GM12878 (cell line): Measurements from ENCODE around the gene TNFAIP1. TPM values are rescaled to one million over a fixed set of nuclear protein-coding genes. Genes with fewer than 3 reads are reported as not detected.

Experiments used
- ATAC-seq: fragments of 200-7000 bp; cut with Tn5 transposase; 3 replicates; pipeline ENCODE4 v1.9.1; 2020; ENCODE audit warnings: mild to moderate bottlenecking, moderate library complexity
- BruUV-seq: library from RNA; stranded (reverse); fragments of 400-500 nt; replicated peaks from 2 replicates; lab custom pipeline; 2021; lab: Mats Ljungman, UMichigan
- CTCF ChIA-PET: fragments of 300-600 bp; sonication (Branson Sonifier 250); formaldehyde crosslinking; extraction: SDS; loops from one replicate; lab custom pipeline; 2021; ENCODE audit warnings: inconsistent platforms; lab: Yijun Ruan, JAX
- POLR2A ChIA-PET: fragments of 350-600 bp; formaldehyde crosslinking; extraction: SDS; loops from one replicate; lab custom pipeline; 2021; ENCODE audit warnings: inconsistent platforms; lab: Charles Lee
- RAD21 ChIA-PET: fragments of 300-600 bp; sonication (Branson Sonifier 250); formaldehyde crosslinking; loops from one replicate; lab custom pipeline; 2023; ENCODE audit warnings: antibody characterized with exemption; ENCODE audit not compliant: unreplicated experiment; lab: Charles Lee
- SMC1A ChIA-PET: fragments of 300-600 bp; sonication (Branson Sonifier 250); formaldehyde crosslinking; loops from one replicate; lab custom pipeline; 2023; ENCODE audit not compliant: unreplicated experiment, uncharacterized antibody; lab: Charles Lee
- DNase-seq: peaks from one replicate; pipeline ENCODE4 v3.0.0-alpha.2; 2011; ENCODE audit warnings: low read depth, low spot score
- FAIRE-seq: peaks from 3 replicates; lab custom pipeline; 2011; peaks lifted over from hg19 to GRCh38; lab: Jason Lieb, UNC
- H2AFZ ChIP-seq: 2 replicates; pipeline ENCODE4 v1.6.0; 2011; ENCODE audit warnings: low read depth, low read length, control low read depth; ENCODE audit not compliant: control insufficient read depth
- H3K27ac ChIP-seq: 2 replicates; pipeline ENCODE4 v1.5.1; 2011; ENCODE audit warnings: control low read depth; ENCODE audit not compliant: control insufficient read depth, insufficient read depth
- H3K27me3 ChIP-seq, 2 experiments: replicated peaks in 1 of 2; 2 replicates each; pipeline versions ENCODE4 v1.6.0 to v1.6.1; 2011; ENCODE audit warnings: low read length in 1 of 2; ENCODE audit not compliant: control insufficient read depth in 2 of 2, insufficient read depth in 2 of 2
- H3K36me3 ChIP-seq, 2 experiments: 2 replicates each; pipeline ENCODE4 v1.5.1; 2011; ENCODE audit warnings: low read length in 1 of 2; ENCODE audit not compliant: control insufficient read depth in 2 of 2, insufficient read depth in 2 of 2
- H3K4me1 ChIP-seq: 2 replicates; pipeline ENCODE4 v1.6.1; 2011; ENCODE audit warnings: mild to moderate bottlenecking, low read length, moderate library complexity, mixed read lengths; ENCODE audit not compliant: control insufficient read depth, insufficient read depth
- H3K4me2 ChIP-seq: 2 replicates; pipeline ENCODE4 v1.6.0; 2011; ENCODE audit warnings: control low read depth; ENCODE audit not compliant: control insufficient read depth, insufficient read depth
- H3K4me3 ChIP-seq: fragments of 200-600 bp; sonication (generic); 2 replicates; pipeline ENCODE4 v1.5.1; 2016
- H3K79me2 ChIP-seq: 2 replicates; pipeline ENCODE4 v1.6.0; 2011; ENCODE audit warnings: low read length; ENCODE audit not compliant: control insufficient read depth, insufficient read depth
- H3K9ac ChIP-seq: 2 replicates; pipeline ENCODE4 v1.8.0; 2011; ENCODE audit warnings: low read length, control low read depth, mixed read lengths; ENCODE audit not compliant: control insufficient read depth, insufficient read depth
- H3K9me3 ChIP-seq: replicated peaks from 3 replicates; pipeline ENCODE4 v1.5.1; 2011; ENCODE audit warnings: mild to moderate bottlenecking, low read length; ENCODE audit not compliant: control insufficient read depth, insufficient read depth
- H4K20me1 ChIP-seq: 2 replicates; pipeline ENCODE4 v1.6.0; 2011; ENCODE audit not compliant: control insufficient read depth, insufficient read depth
- BHLHE40 ChIP-seq, 2 experiments: fragments of 450-650 bp in 1 of 2; IDR thresholded peaks; 2 replicates each; pipeline ENCODE4 v1.6.1; 2011 to 2017; ENCODE audit warnings: low read depth in 2 of 2, borderline replicate concordance in 1 of 2, improper control_type of control experiment in 1 of 2, low read length in 1 of 2, mild to moderate bottlenecking in 1 of 2
- CBFB ChIP-seq: IDR thresholded peaks from 2 replicates; pipeline ENCODE4 v1.6.1; 2016; ENCODE audit warnings: antibody characterized with exemption, low read depth
- E2F4 ChIP-seq: IDR thresholded peaks from 2 replicates; pipeline ENCODE4 v1.6.1; 2012; ENCODE audit warnings: low read depth, low read length, improper control_type of control experiment
- JUND ChIP-seq: IDR thresholded peaks from 2 replicates; pipeline ENCODE4 v1.6.1; 2012; ENCODE audit warnings: low read depth, mild to moderate bottlenecking, low read length, improper control_type of control experiment, moderate library complexity
- KAT2A ChIP-seq: conservative IDR thresholded peaks from 2 replicates; pipeline ENCODE4 v1.6.1; 2011; ENCODE audit warnings: low read depth, low read length; ENCODE audit not compliant: control insufficient read depth
- PAX5 ChIP-seq: IDR thresholded peaks from 2 replicates; pipeline ENCODE4 v1.6.1; 2011; ENCODE audit warnings: low read depth, low read length, borderline replicate concordance
- POLR2AphosphoS5 ChIP-seq: IDR thresholded peaks from 2 replicates; pipeline ENCODE4 v1.6.1; 2011; ENCODE audit warnings: mild to moderate bottlenecking, low read length, inconsistent platforms
- PRDM15 ChIP-seq: fragments of 450-650 bp; formaldehyde crosslinking; IDR thresholded peaks from 2 replicates; pipeline ENCODE4 v1.4.0; 2020; ENCODE audit warnings: mild to moderate bottlenecking, moderate library complexity
- RUNX3 ChIP-seq: IDR thresholded peaks from 2 replicates; pipeline ENCODE4 v1.6.1; 2012; ENCODE audit warnings: low read length, inconsistent platforms
- TCF3 ChIP-seq: IDR thresholded peaks from 2 replicates; pipeline ENCODE4 v1.6.1; 2012; ENCODE audit warnings: low read depth, mild to moderate bottlenecking, low read length, borderline replicate concordance; ENCODE audit not compliant: insufficient read depth
- YBX1 ChIP-seq: fragments of 450-650 bp; IDR thresholded peaks from 2 replicates; pipeline ENCODE4 v1.6.1; 2016; ENCODE audit warnings: antibody characterized with exemption
- ZBED1 ChIP-seq: IDR thresholded peaks from 2 replicates; pipeline ENCODE4 v1.6.1; 2016; ENCODE audit warnings: borderline replicate concordance
- WGBS: methylation state at CpG from one replicate; pipeline ENCODE4 v1.1.6; 2016; ENCODE audit warnings: low lambda C conversion rate; ENCODE audit not compliant: insufficient replicate concordance, insufficient coverage; ENCODE audit errors: missing lambda C conversion rate; 5-methylcytosine and 5-hydroxymethylcytosine counted together
- in situ Hi-C: fragments of 300-500 bp; cut with MboI; formaldehyde crosslinking; loops from 9 replicates; pipeline ENCODE4 v1.14.3; 2018; ENCODE audit warnings: mixed read lengths
- intact Hi-C: fragments of 100-400 bp; cut with micrococcal nuclease; formaldehyde crosslinking; loops from one replicate; pipeline ENCODE4 v1.14.2; 2022; ENCODE audit not compliant: unreplicated experiment
- polyA plus RNA-seq, 11 experiments: library from polyadenylated mRNA; depleted of rRNA in 4 of 11; unstranded in 6 of 11; stranded (reverse) in 5 of 11; fragments of >200 nt; fragmentation: Nextera tagmentation in 4 of 11; fragmentation: Illumina TruSeq in 1 of 11; extraction: Ambion mirVana in 4 of 11; extraction: Trizol in 1 of 11; gene quantifications; 1 replicate in 1 of 11; 2 replicates in 10 of 11; pipeline versions ENCODE4 v1.2.1 to v1.2.3, GENCODE V29; 2011 to 2016; ENCODE audit warnings: inconsistent platforms in 2 of 11, missing spikeins in 2 of 11, low read depth in 1 of 11
- total RNA-seq, 4 experiments: library from RNA; depleted of rRNA in 3 of 4; stranded (reverse); fragments of >200 nt in 3 of 4; fragmentation: Illumina TruSeq in 1 of 4; extraction: Trizol in 1 of 4; gene quantifications; 2 replicates each; pipeline versions ENCODE4 v1.2.1 to v1.2.3, GENCODE V29; 2013 to 2021

Gene TNFAIP1
- total and polyA plus RNA-seq, 10 of the 15 experiments (the other 5 are each of a cell fraction or from before 2014, with no cell fraction given), result 1.8 to 16.9 (median 11.7) TPM

GRCh38 chr17:28285965-28286364 is 49.6 kb upstream of the TNFAIP1 start:
- H3K4me3 ChIP-seq, result no peak overlapping the region
- ChIA-PET CTCF (interaction anchor here (0.8 kb wide), 1 partner anchor 8 kb away, joined by 3 read pairs; no protein-coding TSS in a partner anchor), SMC1A (interaction anchor here (1.1 kb wide), 1 partner anchor 9 kb away, joined by 3 read pairs; no protein-coding TSS in a partner anchor), POLR2A (interaction anchor here (0.8 kb wide), 1 partner anchor 14 kb away, joined by 3 read pairs; no protein-coding TSS in a partner anchor), RAD21 (no interaction called here)
- H3K79me2 ChIP-seq, result no peaks in the 10 kb centered on the region
- ATAC-seq (no peak), DNase-seq (no peak), FAIRE-seq (no peak)
- WGBS, result 21% methylated on average over 2 of the region's 2 CpGs
- in situ Hi-C loops (no loop called here), intact Hi-C loops (no loop called here)
- no peak overlapping the region for H3K27ac ChIP-seq
- H3K9ac ChIP-seq, result no peak overlapping the region
- no peaks in the 10 kb centered on the region for H3K27me3 ChIP-seq
- H3K36me3 ChIP-seq, result no peaks in the 10 kb centered on the region
- TF ChIP-seq JUND, result no peak
- TF ChIP-seq POLR2AphosphoS5, result no peak
- no peak for TF ChIP-seq ZBED1
- no peak for TF ChIP-seq PAX5
- TF ChIP-seq YBX1, result no peak
- H4K20me1 ChIP-seq, result no peaks in the 10 kb centered on the region
- H2AFZ ChIP-seq, result no peak overlapping the region
- H3K9me3 ChIP-seq, result no peaks in the 10 kb centered on the region
- H3K4me2 ChIP-seq, result no peak overlapping the region
- H3K4me1 ChIP-seq, result no peaks in the 10 kb centered on the region
- no TSS peak for BruUV-seq

- intact Hi-C loops (no loop called here), in situ Hi-C loops (loop anchor here (5.0 kb wide), 1 partner anchor 52 kb away; no protein-coding TSS in a partner anchor)
- H3K4me2 ChIP-seq, result no peak overlapping the region
- no peak overlapping the region for H2AFZ ChIP-seq
- no peak overlapping the region for H3K4me3 ChIP-seq
- no peaks in the 10 kb centered on the region for H3K27me3 ChIP-seq
- H3K36me3 ChIP-seq, result no peaks in the 10 kb centered on the region
- H3K27ac ChIP-seq, result no peak overlapping the region
- H3K9me3 ChIP-seq, result no peaks in the 10 kb centered on the region
- H3K4me1 ChIP-seq, result no peaks in the 10 kb centered on the region; the same call in 1 of the 2 replicates
- 5% methylated on average over 2 of the region's 2 CpGs for WGBS
- FAIRE-seq (no peak), DNase-seq (no peak), ATAC-seq (no peak)
- ChIA-PET RAD21 (interaction anchor here (1.3 kb wide), 1 partner anchor 10 kb away, joined by 3 read pairs; no protein-coding TSS in a partner anchor), SMC1A (interaction anchor here (0.7 to 1.3 kb wide), 3 partner anchors 10 to 57 kb away, joined by 3 to 8 read pairs (median 3); no protein-coding TSS in a partner anchor), CTCF (interaction anchor here (0.8 to 1.3 kb wide), 2 partner anchors 29 to 126 kb away, joined by 3 to 4 read pairs; no protein-coding TSS in a partner anchor), POLR2A (no interaction called here)
- no peaks in the 10 kb centered on the region for H3K79me2 ChIP-seq
- BruUV-seq, result no TSS peak
- no peaks in the 10 kb centered on the region for H4K20me1 ChIP-seq
- no peak overlapping the region for H3K9ac ChIP-seq
- TF ChIP-seq BHLHE40 (IDR thresholded peaks at IDR 0.05; ENCODE audit: borderline replicate concordance in 1 of 2, low read depth in 2 of 2, low read length in 1 of 2) (no peak), TCF3 (no peak), RUNX3 (no peak), E2F4 (no peak), PRDM15 (CRISPR knock-in tag) (no peak), KAT2A (no peak), CBFB (no peak)
Observed at GRCh38 chr17:28290703-28291102, 44.9 kb upstream of the TNFAIP1 start.
